Forelimb muscle (tissue), 1 donor: Measurements from ENCODE around the gene UBAC2. TPM values are rescaled to one million over a fixed set of nuclear protein-coding genes. Genes with fewer than 3 reads are reported as not detected.
"Not testable (repeated sequence)": the region's sequence is repeated elsewhere in the genome, so short reads cannot be mapped to it uniquely, and the experiment has no call there.

ENCODE experiments used
- DNase-seq: peaks from one replicate; pipeline ENCODE4 v3.0.0-alpha.2; 2013; ENCODE audit warnings: low read depth
- polyA plus RNA-seq: library from polyadenylated mRNA; unstranded; fragments of 120-200 nt; gene quantifications from one replicate; pipeline ENCODE4 v1.2.1, GENCODE V29; 2013; ENCODE audit not compliant: insufficient read length

Gene UBAC2
- polyA plus RNA-seq, 1 donor = 97.0 TPM

DNA sequence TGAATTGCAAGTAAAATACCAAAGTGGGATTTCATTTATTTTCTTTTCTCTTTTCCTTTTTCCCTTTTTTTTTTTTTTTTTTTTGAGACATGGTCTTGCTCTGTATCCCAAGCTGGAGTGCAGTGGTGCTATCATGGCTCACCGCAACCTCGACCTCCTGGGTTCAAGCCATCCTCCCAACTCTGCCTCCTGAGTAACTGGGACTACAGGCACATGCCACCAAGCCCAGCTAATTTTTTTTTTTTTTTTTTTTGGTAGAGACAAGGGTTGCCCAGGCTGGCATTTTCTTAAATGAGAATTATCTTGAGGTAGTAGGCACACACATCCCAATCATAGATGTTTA lies 175.1 kb downstream of the UBAC2 start:
- no peak for DNase-seq

DNA sequence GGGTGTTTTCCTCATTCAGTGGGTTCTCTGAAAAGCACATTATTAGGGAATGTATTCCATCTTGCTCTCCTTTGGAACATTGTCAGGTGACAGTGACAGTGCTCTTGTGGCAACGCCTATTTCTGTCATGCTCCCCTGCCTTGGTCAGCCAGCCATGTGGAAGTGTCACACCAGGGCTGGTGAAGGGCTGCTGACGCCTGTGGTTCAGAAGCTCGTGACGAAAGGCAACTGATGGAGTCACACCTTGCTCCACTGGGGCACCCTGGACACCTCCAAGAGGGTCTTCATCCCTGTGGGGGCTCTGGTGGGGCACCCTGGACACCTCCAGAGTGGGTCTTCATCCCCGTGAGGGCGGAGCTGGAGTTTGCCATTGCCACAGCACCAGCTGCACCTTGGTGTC lies 175.5 kb downstream of the UBAC2 start:
- no peak for DNase-seq

DNA sequence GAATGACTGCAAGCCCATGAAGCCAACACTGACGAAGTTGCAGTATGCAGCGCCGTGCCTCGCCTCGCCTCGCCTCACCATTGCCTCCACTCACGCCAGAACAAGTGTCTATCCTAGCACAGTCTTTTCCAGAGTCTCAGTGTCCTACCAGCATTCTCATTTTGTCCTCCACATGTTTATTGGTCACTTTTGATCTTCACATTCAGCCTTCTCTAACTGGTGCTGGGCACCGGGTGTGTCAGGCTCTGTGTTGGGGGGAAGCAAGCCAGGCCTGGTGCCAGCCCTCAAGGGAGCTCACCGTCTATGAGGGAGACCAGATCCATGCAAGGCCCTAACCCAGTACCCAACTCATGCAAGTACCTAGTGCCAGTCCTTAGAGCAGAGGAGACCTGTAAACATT lies 176.3 kb downstream of the UBAC2 start:
- DNase-seq = no peak

DNA sequence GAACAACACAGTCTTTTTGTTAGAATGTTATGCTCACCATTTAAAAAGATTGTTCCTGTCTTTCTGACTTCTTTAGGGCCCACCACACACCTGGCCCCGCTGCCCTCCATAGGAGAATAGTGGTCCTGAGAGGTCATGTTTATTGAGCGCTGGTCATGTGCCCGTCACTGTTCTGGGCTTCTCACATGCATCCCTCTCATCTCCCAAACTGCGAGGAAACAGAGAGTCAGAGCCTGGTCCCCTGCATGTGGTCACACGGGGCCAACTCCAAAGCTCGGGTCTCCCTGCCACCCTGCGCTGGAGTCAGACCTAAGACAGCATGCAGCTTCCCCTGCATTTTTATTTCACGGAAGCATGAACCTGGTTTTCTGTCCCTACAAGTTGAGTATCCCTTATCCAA lies 177.0 kb downstream of the UBAC2 start:
- DNase-seq = no peak

DNA sequence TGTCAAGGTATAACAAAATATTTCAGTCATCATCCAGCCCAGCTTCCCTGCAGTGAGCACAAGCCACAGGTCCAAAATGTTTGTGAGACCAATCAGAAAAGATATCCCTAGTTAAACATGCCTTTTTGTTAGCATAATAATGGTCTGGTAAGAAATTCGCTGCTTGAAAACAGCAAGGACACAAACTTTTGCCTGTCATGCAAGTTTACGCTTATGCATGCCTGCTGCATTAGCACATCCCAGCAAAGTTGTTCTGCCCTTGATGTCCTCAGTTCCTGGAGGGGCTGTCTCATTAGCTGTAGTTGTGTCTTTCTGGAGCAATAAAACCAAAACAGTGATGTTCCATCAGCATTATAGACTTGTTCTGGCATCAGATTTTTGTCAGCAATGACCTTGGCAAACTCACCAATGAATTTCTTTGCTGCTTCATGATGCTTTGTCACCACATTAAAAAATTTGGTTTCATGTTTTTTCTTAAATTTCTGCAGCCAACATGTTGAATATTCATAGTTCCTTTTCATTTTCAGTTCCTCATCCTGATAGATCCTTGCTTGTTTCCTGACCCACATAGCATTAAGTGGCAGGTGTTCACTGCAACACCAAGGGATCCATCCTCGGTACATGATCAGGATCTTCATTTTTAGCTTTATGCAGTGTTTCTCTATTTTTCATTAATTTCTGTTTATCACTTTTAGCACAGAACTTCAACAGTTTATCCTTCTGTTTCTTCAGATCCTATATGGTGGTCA lies 178.5 kb downstream of the UBAC2 start:
- no peak for DNase-seq

DNA sequence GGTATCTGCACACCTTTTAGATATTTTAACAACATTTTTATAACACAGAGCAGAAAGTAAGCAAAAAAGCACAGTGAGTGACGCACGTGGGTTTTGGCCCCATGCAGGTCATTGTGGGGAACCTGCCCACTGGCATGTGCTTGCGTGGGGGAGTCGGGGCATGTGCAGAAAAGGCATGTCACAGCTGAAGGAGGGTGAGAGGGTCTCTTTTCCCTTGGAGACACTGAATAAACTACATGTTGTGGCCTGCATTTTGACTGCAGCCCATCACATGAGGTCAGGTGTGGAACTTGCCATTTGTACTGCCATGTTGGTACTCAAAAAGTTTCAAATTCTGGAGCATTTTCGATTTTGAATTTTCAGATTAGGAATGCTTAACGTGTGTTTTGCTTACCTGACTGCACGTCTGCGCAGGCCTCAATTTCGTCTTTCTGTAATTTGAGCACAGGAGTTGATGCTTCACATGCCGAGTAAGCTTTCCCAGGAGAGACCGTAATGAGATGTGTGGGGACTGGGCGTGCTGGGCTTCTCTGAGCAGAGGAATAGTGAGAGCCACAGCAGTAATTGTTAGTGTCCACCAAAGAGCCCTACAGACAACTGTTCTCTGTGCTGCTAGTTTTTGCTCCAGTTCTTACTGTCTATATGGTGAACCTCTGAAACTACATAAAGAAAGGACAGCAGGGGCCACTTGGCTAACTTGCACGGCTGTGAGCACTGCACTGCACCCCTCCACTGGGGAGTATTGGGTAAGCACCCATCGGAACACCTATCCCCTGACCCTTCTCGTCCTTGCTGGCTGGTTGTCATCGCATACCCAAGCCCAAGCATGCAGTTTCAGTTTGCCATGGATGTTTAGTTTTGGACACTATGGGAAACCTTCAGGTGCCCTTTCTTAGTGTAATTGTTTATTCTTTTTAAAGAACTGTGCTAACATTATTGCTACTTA lies 179.5 kb downstream of the UBAC2 start:
- no peak for DNase-seq

DNA sequence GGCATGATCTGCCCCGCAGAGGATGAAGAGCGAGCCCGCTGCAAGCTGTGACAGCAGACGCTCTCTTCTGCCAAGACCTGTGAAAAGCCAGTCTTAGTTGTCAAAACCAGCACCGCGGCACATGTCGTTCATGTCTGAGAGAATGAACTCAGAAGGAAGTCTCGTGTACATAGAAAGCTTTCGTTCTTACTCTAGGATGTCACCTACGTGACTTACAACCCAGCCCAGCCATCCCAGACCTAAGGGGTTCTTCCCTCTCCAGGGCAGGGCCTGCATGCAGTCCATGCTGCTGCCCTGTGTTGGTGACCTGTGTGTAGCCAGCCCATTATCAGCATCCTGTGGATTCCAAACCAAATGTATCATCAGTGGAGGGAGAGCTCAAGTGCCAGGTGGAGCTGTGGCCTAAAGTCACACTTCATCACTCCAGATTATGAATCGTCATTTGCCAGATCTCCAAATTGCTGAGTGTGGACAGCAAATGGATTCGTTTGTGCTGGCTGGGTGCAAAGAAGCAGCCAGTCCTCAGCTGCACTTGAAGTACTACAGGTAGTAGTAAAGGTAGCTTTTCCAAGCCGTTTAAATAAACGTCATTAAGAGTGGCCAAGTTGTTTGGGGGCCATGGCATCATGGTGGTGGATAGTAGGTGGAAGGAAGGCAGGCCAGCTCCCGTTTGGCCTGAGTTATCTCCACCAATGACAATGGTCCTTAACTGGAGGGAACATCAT lies 180.4 kb downstream of the UBAC2 start:
- DNase-seq = no peak

DNA sequence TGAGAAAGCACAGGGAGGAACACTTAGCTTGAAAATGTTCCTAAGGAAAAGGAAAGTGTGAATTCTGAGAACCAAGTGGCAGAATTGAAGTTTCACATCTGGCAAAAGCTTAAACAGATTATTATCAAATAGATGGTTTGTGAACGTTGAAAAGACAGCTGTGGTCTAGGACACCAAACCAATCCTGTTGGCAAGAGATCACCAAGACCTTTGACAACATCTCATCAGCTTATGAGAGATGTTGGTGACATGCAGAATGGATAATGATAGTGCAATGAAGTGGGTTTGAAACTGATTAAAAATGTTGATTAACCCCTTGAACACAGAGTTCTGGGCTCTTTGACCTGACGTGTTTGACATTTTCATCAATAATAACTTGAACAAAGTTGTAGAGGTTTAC lies 181.1 kb downstream of the UBAC2 start:
- DNase-seq = no peak

DNA sequence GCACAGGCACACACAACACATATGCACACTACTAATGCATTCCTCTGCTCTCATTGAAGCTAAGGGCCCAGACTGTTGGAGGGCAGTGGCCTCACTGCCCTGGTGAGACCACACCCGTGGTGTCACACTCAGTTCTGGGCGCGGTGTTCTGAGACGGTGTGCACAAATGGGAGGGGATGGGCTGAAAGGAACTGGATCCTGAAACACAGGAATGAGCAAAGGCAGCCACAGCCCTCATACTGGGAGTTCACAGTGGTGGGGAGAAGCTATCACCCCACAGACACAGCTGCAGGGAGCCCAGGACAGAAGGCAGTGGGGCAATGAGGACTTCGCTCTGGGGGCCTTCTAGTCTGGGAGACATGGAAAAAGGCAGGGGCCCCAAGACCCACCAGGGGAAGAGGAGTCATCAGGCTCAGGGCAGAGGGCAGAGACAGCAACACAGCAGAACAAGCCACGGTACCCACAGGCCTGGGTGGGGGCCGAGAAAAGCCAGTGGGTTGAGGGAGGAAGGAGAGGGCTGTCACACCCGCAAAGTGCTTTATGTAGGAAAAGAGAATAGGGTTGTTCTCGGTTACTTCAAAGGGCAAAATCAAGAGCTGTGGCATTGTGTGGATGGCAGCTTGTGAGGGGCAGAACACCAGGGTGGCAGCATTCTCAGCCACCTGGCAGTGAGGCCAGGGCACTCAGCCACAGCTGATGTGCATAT lies 181.9 kb downstream of the UBAC2 start:
- no peak for DNase-seq

DNA sequence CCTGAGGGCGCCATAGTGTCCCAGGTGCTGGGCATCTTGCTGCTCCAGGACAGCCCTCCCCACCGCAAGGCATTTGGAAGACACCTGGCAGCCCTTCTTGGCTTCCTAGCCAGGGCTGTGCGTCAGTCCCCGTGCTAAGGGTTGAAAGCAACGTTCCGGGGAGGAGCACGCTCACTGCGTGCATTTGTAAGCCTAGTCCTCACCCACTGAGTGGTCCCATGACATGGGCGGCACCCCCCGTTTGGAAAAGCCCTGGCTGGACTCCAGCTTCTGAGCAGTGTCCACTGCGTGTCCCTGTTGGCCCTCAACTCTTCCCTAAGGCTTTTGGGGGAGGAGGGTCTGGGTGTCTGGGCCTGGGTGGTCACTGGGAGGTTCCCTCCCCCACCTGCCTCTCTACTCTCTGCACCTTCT lies 182.9 kb downstream of the UBAC2 start:
- DNase-seq = no peak

DNA sequence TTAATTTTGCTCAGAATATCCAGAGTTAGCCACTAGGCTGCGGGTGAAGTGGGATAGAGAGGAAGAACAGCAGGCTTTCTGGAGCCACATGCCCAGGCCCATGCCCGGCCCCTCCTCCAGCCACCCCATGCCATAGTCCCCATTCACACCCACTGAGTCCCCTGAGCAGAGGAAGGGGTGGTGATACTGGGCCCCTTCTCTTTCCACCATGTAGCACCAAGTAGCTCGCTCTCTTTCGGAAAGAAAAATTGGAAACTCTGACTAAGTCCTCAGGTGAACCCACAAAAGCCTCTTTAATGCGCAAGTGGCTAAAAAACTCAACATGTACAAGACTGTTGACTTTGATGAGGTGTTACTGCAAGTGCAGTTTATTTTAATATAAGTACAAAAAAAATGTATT lies 183.3 kb downstream of the UBAC2 start:
- DNase-seq = no peak

DNA sequence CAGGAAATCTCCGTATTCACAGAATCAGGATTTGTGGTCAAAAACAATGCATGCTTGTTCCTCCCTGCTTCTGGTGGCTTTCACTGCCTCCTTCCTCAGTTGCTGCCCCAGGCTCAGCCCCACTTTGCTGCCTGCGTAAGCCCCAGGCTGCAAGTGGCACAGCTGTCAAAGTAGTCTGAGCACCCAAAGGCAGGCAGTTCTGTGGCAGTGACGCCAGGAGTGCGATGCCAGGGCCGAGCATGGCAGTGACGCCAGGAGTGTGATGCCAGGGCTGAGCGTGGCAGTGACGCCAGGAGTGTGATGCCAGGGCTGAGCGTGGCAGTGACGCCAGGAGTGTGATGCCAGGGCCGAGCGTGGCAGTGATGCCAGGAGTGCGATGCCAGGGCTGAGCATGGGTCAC lies 183.8 kb downstream of the UBAC2 start:
- no peak for DNase-seq

DNA sequence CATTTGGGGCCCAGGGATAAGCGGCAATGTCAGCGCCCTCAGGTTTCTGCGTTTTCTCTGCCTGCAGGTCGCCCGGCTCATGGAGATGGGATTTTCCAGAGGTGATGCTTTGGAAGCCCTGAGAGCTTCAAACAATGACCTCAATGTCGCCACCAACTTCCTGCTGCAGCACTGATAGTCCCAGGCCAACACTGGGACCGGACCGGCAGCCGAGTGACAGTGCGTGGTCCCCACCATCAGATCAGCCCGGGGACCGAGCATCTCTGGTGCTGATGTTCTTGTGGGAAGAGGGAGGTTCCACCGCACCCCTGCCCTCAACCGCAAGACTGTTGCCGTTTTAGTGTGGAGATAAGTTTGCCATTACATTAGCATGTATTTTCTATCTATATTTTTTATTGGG lies 184.5 kb downstream of the UBAC2 start:
- no peak for DNase-seq

DNA sequence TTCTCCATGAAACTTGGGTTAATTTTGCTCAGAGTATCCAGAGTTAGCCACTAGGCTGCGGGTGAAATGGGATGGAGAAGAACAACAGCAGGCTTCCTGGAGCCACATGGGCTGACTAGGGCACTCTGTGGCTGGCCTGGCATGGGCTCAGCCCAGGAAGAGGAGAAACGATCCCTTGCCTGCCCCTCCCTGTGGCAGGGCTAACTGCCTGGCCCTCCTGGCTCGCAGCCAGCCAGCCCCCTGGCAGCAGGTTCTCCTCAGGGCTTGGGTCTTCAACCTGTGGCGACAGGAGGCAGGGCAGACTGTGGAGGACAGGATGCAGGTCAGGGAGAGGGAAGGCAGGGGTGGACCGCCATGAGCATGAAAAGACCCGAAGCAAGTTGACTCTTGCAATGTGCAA lies 185.3 kb downstream of the UBAC2 start:
- DNase-seq = no peak

DNA sequence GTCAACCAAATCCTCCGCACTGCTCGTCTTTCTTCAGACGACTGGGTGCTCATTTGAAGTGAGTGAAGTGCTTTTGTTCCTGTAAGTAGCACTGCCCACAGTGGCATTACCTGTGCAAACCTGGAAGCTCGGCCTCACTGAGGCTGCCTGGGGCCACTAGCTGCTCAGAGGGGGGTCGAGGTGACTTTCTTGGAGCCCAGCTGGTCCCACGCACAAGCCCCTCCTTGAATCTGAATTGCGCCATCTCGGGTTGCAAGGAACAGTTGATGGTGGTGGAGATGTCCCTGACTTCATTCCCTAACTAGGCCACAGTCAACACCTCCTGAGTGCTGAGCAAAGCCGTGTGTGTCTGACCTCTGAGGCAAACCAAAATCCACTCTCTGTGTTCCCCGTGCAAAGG lies 185.8 kb downstream of the UBAC2 start:
- DNase-seq = no peak

DNA sequence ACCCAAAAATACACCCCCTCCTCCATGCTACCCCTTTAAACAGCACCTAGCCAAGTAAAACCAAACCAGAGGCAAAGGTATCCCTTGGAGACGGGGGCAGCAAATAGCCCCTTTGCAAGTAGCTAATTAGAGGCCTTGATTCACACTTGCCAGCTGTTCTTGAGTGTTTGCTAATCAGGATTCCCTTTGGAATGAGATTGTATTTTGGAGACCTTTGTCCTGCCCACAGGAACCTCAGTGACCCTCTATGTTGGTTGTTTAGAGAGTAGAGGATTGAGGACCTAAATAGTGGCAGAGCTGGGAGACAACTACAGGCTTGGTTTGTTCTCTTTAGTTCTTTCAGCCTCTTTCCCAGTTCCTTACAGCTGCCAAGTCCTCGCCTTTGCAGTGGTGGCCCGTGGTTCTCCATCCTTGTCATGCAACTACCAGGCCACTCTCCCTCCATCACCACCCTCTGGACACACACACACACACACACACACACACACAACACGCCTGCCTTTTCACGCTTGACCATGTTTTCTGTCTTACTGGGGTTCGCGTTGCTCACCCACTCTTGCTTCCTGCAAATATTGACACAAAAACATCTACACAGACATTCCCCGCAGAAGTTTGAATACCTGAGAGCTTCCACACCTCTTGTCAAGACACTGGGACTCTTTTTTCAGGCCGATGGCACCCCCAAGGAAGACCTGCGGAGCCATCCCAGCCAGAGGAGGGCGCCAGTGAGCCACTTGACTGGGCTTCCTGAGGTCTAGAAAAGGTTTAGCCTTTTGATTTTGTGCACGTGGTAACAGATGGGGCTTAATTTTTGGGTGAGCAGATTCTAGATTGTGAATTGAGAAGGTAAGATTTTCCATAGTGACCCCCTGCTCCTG lies 186.5 kb downstream of the UBAC2 start:
- no peak for DNase-seq

DNA sequence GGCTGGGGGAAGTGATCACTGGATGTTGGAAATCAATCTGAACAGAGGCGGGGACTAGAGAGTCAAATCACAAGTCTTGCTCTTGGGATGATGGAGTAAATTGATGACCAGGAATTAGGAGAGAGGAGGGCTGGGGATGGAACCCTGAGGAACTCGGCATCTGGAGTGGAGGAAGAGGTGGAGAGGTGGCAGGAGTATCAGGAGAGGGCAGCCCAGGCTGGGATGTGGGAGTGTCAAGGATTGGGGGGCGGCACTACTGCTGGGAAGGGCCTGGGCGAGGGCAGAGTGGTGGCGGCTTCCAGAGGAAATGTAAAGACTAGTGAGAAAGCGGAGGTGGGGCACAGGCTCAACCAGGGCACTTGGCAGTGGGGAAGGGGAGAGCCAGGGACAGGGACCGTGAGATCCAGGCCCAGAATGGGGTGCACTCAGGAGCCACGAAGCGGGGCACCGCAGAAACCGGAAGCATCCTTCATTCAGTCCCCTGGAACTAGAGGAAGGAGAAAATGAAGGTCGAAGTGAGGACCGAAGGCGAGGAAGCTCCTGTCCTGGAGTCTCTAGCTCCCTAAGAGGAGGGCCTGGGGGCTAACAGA lies 187.8 kb downstream of the UBAC2 start:
- DNase-seq = no peak

DNA sequence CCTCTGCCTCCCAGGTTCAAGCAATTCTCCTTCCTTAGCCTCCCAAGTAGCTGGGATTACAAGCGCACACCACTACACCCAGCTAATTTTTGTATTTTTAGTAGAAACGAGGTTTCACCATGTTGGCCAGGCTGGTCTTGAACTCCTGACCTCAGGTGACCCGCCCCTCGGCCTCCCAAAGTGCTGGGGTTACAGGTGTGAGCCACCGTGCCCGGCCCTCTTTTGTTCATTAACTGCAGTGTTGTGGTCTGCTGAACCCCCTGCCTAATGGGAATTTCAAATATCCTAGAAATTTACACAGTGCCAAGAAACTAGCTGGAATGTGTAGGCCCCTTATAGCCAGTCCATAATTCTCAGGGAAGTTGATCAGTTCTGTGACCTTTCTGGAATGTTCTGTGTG lies 188.4 kb downstream of the UBAC2 start:
- not testable (repeated sequence) for DNase-seq

DNA sequence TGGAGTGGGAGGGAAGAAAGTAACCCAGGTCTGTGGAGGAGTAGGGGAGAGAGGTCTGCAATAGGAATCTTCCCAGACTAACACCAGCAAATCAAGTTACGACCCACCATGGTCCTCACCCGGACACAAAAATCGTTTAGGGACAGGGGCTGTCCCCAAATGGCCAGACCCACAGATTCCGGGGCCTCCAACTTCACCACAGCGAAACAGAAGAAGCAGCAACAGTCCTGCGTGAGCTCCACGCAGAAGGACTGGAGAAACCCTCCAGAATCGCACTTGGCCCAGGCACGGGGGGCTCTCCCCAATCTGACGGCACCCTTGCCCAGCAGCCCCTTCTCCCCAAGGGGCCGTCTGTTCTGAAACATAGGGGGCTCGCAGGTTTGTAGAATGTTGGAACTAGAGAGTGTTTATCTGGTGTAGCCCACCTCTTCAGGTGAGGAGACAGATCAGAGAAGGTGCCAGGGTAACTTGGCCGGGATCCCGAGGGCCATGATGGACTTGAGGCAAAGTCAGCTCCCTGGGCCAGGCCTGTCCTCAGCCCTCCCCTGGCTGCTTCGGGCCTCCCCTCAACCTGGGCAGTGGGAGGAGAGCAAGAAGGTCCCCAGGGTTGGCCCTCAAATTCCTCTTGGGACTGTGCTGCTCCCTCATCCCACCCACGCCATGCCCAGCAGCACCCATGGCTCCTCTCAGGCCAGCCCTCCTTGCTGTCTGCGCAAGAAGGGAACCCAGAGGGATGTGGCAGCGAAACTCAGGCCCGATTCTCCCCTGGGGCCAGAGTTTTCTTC lies 189.1 kb downstream of the UBAC2 start:
- DNase-seq = no peak

DNA sequence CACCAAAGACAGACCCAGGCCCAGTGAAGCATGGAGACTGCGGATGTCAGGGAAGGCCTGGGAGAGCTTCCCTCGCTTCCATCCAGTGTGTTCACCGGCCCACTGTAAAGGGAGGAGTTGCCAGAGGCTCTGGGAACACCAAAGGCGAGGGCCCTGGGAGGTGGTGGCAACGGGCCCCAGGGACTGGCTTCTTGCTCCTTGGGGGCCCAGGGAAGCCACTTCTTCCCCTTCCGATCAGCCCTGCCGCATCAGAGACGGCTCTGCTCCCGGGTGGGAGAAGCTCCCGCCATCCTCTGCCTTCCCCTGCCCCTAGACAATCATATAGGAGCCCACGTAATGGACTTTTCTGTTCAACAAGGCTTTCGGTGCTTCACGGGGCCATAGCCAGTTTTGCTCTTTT lies 189.9 kb downstream of the UBAC2 start:
- no peak for DNase-seq
